Suprapubic skin (tissue), 4 donors: Measurements from ENCODE around the gene NRG3.

Experiments used
- EP300 ChIP-seq: sonication (generic); formaldehyde crosslinking; IDR thresholded peaks from one replicate; pipeline ENCODE4 v1.6.1; 2017; ENCODE audit warnings: antibody characterized with exemption
- POLR2A ChIP-seq, 2 donors: fragments of 450-650 bp; IDR thresholded peaks; one replicate each; pipeline ENCODE4 v1.6.1; 2017; ENCODE audit warnings: antibody characterized with exemption in 2 of 2, mild to moderate bottlenecking in 2 of 2, moderate library complexity in 2 of 2
- POLR2AphosphoS5 ChIP-seq, 3 donors: sonication (generic); formaldehyde crosslinking; IDR thresholded peaks; one replicate each; pipeline ENCODE4 v1.6.1; 2017; ENCODE audit warnings: antibody characterized with exemption in 3 of 3
- TF ChIP-seq, protein P1 (sequence below), 2 donors: fragments of 200-600 bp in 1 of 2; fragments of 450-650 bp in 1 of 2; sonication (generic) in 1 of 2; IDR thresholded peaks; one replicate each; pipeline ENCODE4 v1.5.1; 2016 to 2019; ENCODE audit warnings: antibody characterized with exemption in 2 of 2, mild to moderate bottlenecking in 1 of 2, moderate library complexity in 1 of 2

DNA sequence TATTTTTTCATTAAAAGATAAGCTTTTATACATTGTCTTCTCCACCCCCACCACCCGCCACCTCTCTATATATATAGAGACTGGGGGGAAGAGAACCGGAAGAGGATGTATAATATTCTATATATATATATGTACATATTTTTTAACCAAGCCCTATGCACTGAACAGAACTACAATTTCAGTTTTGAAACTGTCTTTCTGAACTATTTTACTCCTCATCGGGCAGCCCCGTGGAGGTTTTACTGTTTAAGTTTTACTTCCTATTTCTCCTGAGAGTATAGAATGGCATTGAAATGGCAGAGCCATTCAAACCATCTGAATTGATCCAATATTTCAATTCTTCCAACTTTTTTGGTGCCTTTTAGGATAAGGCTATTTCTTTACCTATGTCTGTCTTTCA is 1047.1 kb downstream of the NRG3 start:
- TF ChIP-seq, protein P1, sequence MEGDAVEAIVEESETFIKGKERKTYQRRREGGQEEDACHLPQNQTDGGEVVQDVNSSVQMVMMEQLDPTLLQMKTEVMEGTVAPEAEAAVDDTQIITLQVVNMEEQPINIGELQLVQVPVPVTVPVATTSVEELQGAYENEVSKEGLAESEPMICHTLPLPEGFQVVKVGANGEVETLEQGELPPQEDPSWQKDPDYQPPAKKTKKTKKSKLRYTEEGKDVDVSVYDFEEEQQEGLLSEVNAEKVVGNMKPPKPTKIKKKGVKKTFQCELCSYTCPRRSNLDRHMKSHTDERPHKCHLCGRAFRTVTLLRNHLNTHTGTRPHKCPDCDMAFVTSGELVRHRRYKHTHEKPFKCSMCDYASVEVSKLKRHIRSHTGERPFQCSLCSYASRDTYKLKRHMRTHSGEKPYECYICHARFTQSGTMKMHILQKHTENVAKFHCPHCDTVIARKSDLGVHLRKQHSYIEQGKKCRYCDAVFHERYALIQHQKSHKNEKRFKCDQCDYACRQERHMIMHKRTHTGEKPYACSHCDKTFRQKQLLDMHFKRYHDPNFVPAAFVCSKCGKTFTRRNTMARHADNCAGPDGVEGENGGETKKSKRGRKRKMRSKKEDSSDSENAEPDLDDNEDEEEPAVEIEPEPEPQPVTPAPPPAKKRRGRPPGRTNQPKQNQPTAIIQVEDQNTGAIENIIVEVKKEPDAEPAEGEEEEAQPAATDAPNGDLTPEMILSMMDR (IDR thresholded peaks at IDR 0.05): no peak
- TF ChIP-seq POLR2AphosphoS5 (IDR thresholded peaks at IDR 0.05) (no peak), POLR2A (IDR thresholded peaks at IDR 0.05) (no peak), EP300 (no peak)
